ENCODE results near the gene PSTK.

Gene PSTK

DNA sequence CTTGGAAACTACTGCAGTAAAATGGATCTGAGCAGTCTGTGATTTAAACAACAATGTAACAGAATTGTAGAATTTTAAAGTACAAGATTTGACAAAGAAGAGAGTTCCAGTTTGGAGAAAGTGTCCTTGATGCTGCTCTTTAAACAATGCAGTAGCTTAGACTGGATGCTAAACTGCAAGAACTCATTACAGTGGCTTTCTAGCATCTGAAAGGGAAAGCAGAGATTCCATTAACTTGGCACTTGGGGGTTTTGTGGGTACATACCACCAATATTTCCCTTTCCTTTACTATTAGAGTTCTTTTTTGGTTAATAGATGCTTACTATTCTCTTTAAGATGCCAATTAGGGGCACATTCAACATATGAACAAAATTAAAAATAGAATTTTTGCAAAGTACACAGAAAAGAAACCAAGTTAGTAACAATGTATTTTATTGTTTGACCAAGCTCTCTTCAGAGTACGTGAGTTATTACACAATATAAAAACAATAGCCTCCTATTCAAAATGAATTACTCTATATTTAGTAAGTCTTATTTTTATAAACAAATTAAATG is 11.9 kb downstream of the PSTK start:
- no peak for DNase-seq (ENCODE audit: low spot score)

DNA sequence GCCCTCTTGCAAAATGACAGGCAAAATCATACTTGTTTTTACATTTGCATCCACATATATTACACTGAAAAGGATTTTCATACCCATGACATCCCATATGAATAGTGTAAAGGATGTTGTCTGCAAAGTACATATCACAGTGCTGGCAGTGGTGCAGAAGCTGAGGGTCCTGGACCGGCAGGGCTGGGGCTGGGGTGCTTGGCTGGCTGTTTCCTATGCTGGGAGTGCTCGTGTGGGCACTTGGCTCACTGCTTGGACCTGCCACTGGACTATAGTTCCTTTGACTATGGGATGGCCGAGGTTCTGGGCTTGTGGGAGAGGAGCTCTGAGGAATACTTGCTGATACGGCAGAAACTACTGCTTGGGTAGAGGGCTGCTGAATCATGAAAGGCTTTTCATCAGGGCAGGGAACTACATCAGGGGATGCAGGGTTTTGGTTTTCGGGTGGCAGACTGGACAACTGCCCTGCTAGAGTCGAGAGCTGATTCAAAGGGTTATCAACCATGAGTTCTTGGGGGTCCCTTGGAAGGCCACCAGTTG is 13.7 kb downstream of the PSTK start:
- DNase-seq (ENCODE audit: low spot score), result no peak

- DNase-seq (ENCODE audit: low spot score), result no peak
These were observed 15.7 kb downstream of the PSTK start for GRCh38 chr10:122995936-122996335.

GRCh38 chr10:122997864-122998263 is 17.7 kb downstream of the PSTK start:
- no peak for DNase-seq (ENCODE audit: low spot score)

DNA sequence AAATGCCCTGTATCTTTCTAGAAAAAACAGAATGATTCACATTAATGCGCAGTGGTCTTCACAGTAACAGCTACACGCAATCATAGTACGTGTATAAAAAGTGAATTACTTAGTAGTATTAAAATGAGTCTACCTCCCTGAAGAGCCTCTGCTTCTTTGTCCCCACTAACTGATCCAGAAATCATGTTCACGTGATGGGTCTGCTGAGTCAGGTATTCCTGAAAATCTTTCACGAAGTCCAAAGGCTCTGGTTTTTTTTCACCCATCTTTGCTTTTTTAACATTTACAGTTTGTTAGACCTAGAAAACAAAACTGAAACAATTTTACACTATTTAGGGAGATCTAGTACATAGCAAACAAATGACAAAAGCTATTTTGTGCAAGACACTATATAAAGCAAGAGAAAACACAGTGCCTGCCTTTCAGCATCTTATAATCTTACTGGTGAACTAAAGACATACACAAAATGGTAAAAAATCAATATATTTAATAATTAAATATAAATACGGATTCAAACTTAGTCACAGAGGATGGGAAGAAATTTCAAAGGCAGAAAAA is 18.2 kb downstream of the PSTK start:
- no peak for DNase-seq (ENCODE audit: low spot score)

- no peak for DNase-seq (ENCODE audit: low spot score)
These were observed 18.7 kb downstream of the PSTK start for GRCh38 chr10:122998934-122999333.

DNA sequence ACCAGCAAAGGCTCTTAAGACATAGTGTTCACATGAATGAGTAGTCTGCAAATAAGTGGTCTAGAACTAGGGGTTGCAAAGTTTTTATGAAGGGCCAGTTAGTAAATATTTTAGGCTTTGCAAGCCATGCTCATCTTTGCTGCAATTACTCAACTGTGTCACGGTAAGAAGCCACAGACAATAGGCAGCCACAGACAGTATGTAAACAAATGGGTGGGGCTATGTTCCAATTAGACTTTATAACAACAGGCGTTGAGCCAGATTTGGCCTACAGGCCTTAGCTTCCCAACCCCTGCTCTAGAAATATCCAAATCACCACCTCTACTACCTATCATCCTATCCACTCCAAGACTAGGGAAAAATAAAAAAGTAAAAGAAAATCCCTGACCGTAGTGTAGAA is 19.1 kb downstream of the PSTK start:
- DNase-seq (ENCODE audit: low spot score), result no peak

GRCh38 chr10:123000155-123000554 is 20.0 kb downstream of the PSTK start:
- no peak for DNase-seq (ENCODE audit: low spot score)

- DNase-seq (ENCODE audit: low spot score), result no peak
These were observed 21.2 kb downstream of the PSTK start for GRCh38 chr10:123001370-123001769.

- no peak for DNase-seq (ENCODE audit: low spot score)
These were observed 24.1 kb downstream of the PSTK start for GRCh38 chr10:123004298-123004697.

DNA sequence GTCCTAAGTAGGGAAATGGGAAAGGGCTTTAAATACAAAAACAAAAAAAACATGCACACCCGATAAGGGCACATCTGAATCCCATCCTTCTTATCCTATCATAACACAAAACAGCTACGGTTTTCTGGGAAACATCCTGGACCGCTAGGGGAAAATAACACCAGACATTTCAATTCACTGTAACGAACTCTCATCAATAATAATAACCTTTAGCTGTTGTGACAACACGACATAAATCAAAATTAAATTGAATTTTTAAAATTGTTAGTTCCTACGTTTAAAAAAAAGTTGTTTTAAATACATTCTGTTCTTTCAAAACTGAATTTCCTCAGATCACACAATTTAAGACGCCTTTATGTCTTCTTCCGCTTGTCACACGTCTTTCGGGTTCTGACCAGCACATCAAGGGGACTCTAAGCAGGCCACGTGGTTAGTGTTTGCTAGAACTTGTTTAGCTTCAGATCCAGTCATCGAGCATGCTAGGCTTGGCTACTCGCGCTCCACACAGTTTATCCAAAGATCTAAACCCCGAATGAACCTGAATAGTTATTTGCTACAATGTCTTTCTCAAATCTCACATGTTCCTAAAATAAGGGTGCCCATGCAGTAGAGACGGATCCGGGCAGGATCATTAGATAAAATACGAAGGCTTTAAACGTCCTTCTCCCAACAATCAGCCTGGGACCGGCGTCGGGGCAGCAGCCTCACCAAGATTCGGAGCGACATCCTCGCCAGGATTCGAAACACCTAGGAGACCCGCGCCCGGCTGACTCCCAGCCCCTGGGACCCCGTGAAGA is 27.6 kb downstream of the PSTK start:
- DNase-seq (ENCODE audit: low spot score), result peak; percentile 53

- peak; percentile 100 for DNase-seq (ENCODE audit: low spot score)
These were observed 28.3 kb downstream of the PSTK start, which contains the start of the genes ACADSB and IKZF5 for GRCh38 chr10:123008355-123009104. Gene ACADSB (plus strand): TSS chr10:123009006. CDS start chr10:123009030, 24 bp downstream. Gene IKZF5 (minus strand): TSS chr10:123008795. CDS start chr10:122998625, 10,170 bp downstream.

- DNase-seq (ENCODE audit: low spot score), result peak; percentile 40
These were observed 29.1 kb downstream of the PSTK start for GRCh38 chr10:123009105-123009820.

DNA sequence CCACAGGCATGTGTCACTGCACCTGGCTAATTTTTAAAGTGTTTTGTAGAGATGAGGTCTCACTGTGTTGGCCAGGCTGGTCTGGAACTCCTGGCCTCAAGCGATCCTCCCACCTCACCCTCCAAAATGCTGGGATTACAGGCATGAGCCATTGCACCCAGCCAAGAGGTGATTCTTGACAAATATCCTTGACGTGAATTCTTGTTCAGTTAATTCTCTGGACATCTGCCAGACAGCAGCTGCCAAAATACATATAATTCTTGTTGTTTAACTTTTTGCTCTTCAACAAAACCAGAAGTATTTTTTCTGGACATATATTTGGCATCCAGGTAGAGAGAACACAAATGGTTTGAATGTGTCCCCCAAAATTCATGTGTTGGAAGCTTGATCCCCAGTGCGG is 31.8 kb downstream of the PSTK start:
- DNase-seq (ENCODE audit: low spot score), result no peak

DNA sequence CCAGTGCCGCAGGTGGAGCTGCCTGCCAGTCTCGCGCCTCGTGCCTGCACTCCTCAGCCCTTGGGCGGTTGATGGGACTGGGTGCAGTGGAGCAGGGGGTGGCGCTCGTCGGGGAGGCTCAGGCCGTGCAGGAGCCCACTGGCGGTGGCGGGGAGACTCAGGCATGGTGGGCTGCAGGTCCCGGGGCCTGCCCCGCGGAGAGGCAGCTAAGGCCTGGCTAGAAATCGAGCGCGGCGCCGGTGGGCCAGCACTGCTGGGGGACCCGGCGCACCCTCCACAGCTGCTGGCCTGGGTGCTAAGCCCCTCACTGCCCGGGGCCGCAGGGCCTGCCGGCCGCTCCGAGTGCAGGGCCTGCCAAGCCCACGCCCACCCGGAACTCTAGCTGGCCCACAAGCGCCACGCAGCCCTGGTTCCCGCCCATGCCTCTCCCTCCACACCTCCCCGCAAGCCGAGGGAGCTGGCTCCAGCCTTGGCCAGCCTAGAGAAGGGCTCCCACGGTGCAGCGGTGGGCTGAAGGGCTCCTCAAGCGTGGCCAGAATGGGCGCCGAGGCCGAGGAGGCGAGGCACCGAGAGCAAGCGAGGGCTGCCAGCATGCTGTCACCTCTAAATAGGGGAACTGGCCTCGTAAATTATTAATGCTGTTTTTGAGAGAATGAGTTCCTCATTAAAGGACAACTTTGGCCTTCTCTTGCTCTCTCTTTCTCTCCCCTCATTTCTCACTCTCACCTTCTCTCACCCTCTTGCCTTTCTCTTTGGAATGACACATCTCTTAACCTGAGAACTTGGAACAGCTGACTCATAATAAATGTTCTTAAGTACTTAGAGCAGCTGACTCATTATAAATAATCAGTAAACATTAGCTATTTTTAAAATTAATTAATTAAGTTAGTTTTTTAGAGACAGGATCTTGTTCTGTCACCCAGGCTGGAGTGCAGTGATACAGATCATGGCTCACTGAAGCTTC is 33.5 kb downstream of the PSTK start:
- no peak for DNase-seq (ENCODE audit: low spot score)

- no peak for DNase-seq (ENCODE audit: low spot score)
These were observed 34.6 kb downstream of the PSTK start for GRCh38 chr10:123014772-123015171.

- no peak for DNase-seq (ENCODE audit: low spot score)
These were observed 36.0 kb downstream of the PSTK start for GRCh38 chr10:123016228-123016627.

DNA sequence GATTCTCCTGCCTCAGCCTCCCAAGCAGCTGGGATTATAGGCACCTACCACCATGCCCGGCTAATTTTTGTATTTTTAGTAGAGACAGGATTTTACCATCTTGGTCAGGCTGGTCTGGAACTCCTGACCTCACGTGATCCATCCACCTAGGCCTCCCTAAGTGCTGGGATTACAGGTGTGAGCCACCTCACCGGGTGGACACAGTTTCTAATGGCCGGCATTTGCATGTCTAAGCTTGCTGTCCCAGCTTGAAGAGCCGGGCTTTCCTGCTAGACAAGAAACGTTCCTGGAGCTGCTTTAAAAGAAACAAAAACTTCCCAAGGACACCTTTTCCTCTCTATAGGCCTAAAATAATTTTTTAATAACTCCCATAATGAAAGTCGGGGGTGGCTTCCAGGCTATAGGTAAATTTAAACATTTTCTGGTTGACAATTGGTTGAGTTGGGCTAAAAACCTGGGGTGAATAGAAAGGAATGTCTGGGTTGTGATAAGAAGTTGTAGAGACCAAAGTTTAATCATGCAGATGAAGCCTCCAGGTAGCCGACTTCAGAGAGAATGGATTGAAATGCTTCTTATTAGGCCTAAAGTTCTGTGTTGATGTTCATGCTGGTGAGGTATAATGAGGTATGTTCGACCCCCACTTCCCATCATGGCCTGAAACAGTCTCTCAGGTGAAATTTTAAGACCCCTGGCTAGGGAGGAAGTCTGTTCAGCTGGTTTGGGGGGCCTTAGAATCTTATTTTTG is 37.4 kb downstream of the PSTK start:
- DNase-seq (ENCODE audit: low spot score), result no peak

DNA sequence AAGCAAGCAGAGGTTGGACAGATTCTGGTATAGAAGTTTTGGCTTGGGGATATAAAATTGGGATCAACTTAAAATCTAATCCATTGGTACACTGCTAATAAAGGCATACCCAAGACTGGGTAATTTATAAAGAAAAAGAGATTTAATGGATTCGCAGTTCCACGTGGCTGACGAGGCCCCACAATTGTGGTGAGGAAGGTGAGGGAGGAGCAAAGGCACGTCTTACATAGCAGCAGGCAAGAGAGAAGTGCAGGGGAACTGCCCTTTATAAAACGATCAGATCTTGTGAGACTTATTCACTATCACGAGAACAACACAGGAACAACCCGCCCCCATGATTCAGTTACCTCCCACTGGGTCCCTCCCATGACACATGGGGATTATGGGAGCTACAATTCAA is 38.3 kb downstream of the PSTK start:
- DNase-seq (ENCODE audit: low spot score), result no peak

- DNase-seq (ENCODE audit: low spot score), result no peak
These were observed 39.1 kb downstream of the PSTK start for GRCh38 chr10:123019264-123019663.

Measured in GM03348 (cell line).